Suprapubic skin (tissue), 4 donors: Measurements from ENCODE around the gene SPNS3.

Source experiments
- EP300 ChIP-seq: sonication (generic); formaldehyde crosslinking; IDR thresholded peaks from one replicate; pipeline ENCODE4 v1.6.1; 2017; ENCODE audit warnings: antibody characterized with exemption
- POLR2A ChIP-seq, 2 donors: fragments of 450-650 bp; IDR thresholded peaks; one replicate each; pipeline ENCODE4 v1.6.1; 2017; ENCODE audit warnings: antibody characterized with exemption in 2 of 2, mild to moderate bottlenecking in 2 of 2, moderate library complexity in 2 of 2
- POLR2AphosphoS5 ChIP-seq, 3 donors: sonication (generic); formaldehyde crosslinking; IDR thresholded peaks; one replicate each; pipeline ENCODE4 v1.6.1; 2017; ENCODE audit warnings: antibody characterized with exemption in 3 of 3
- TF ChIP-seq, protein P1 (sequence below), 2 donors: fragments of 200-600 bp in 1 of 2; fragments of 450-650 bp in 1 of 2; sonication (generic) in 1 of 2; IDR thresholded peaks; one replicate each; pipeline ENCODE4 v1.5.1; 2016 to 2019; ENCODE audit warnings: antibody characterized with exemption in 2 of 2, mild to moderate bottlenecking in 1 of 2, moderate library complexity in 1 of 2

DNA sequence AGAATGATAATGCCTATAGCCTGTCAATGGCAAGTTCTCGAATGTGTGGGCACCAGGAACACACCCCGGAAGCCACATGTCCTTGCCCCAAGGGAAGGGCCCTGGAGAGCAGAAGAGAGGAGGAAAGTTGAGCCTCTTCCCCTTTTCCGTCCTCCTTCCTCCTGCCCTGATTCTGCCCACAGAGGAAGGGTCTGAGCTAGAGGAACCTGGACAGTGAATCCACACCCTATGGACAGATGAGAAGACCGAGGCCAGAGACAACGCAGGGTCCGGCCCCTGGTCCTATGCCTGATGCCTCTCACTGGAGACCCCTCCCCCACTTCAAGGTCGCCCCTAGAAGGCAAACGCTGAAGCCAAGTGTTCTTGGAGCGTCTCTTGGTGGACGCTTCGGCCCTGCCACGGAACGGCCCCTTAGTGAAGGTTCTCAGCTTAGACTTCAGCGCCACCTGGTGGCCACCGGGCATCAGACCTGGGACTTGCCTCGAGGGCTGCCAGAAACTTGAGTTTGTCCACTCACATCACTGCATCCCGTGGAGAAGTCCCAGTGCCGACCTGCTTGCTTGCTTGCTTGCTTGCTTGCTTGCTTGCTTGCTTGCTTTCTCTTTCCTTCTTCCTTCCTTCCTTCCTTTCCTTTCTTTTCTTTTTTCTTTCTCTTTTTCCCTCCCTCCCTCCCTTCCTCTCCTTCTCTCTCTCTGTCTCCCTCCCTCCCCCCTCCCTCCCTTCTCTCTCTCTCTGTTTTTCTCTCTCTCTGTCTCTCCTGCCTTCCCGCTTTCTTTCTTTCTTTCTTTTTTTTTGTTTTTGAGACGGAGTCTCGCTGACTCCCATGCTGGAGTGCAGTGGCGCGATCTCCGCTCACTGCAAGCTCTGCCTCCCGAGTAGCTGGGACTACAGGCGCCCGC lies 20.6 kb upstream of the SPNS3 start:
- TF ChIP-seq POLR2AphosphoS5 (IDR thresholded peaks at IDR 0.05) (peak in 1 of 3 donors; percentile 19), POLR2A (IDR thresholded peaks at IDR 0.05) (no peak), EP300 (no peak)
- TF ChIP-seq, protein P1, sequence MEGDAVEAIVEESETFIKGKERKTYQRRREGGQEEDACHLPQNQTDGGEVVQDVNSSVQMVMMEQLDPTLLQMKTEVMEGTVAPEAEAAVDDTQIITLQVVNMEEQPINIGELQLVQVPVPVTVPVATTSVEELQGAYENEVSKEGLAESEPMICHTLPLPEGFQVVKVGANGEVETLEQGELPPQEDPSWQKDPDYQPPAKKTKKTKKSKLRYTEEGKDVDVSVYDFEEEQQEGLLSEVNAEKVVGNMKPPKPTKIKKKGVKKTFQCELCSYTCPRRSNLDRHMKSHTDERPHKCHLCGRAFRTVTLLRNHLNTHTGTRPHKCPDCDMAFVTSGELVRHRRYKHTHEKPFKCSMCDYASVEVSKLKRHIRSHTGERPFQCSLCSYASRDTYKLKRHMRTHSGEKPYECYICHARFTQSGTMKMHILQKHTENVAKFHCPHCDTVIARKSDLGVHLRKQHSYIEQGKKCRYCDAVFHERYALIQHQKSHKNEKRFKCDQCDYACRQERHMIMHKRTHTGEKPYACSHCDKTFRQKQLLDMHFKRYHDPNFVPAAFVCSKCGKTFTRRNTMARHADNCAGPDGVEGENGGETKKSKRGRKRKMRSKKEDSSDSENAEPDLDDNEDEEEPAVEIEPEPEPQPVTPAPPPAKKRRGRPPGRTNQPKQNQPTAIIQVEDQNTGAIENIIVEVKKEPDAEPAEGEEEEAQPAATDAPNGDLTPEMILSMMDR (IDR thresholded peaks at IDR 0.05), result peak; percentile 83 to 94
